GM12878 (cell line): ENCODE results near the gene SPRTN. TPM values are rescaled to one million over a fixed set of nuclear protein-coding genes. Genes with fewer than 3 reads are reported as not detected.

ENCODE experiments used
- ATAC-seq: fragments of 200-7000 bp; cut with Tn5 transposase; 3 replicates; pipeline ENCODE4 v1.9.1; 2020; ENCODE audit warnings: mild to moderate bottlenecking, moderate library complexity
- BruUV-seq: library from RNA; stranded (reverse); fragments of 400-500 nt; replicated peaks from 2 replicates; lab custom pipeline; 2021; lab: Mats Ljungman, UMichigan
- CTCF ChIA-PET: fragments of 300-600 bp; sonication (Branson Sonifier 250); formaldehyde crosslinking; extraction: SDS; loops from one replicate; lab custom pipeline; 2021; ENCODE audit warnings: inconsistent platforms; lab: Yijun Ruan, JAX
- POLR2A ChIA-PET: fragments of 350-600 bp; formaldehyde crosslinking; extraction: SDS; loops from one replicate; lab custom pipeline; 2021; ENCODE audit warnings: inconsistent platforms; lab: Charles Lee
- RAD21 ChIA-PET: fragments of 300-600 bp; sonication (Branson Sonifier 250); formaldehyde crosslinking; loops from one replicate; lab custom pipeline; 2023; ENCODE audit warnings: antibody characterized with exemption; ENCODE audit not compliant: unreplicated experiment; lab: Charles Lee
- SMC1A ChIA-PET: fragments of 300-600 bp; sonication (Branson Sonifier 250); formaldehyde crosslinking; loops from one replicate; lab custom pipeline; 2023; ENCODE audit not compliant: unreplicated experiment, uncharacterized antibody; lab: Charles Lee
- DNase-seq: peaks from one replicate; pipeline ENCODE4 v3.0.0-alpha.2; 2011; ENCODE audit warnings: low read depth, low spot score
- FAIRE-seq: peaks from 3 replicates; lab custom pipeline; 2011; peaks lifted over from hg19 to GRCh38; lab: Jason Lieb, UNC
- H2AFZ ChIP-seq: 2 replicates; pipeline ENCODE4 v1.6.0; 2011; ENCODE audit warnings: low read depth, low read length, control low read depth; ENCODE audit not compliant: control insufficient read depth
- H3K27ac ChIP-seq: 2 replicates; pipeline ENCODE4 v1.5.1; 2011; ENCODE audit warnings: control low read depth; ENCODE audit not compliant: control insufficient read depth, insufficient read depth
- H3K27me3 ChIP-seq, 2 experiments: replicated peaks in 1 of 2; 2 replicates each; pipeline versions ENCODE4 v1.6.0 to v1.6.1; 2011; ENCODE audit warnings: low read length in 1 of 2; ENCODE audit not compliant: control insufficient read depth in 2 of 2, insufficient read depth in 2 of 2
- H3K36me3 ChIP-seq, 2 experiments: 2 replicates each; pipeline ENCODE4 v1.5.1; 2011; ENCODE audit warnings: low read length in 1 of 2; ENCODE audit not compliant: control insufficient read depth in 2 of 2, insufficient read depth in 2 of 2
- H3K4me1 ChIP-seq: 2 replicates; pipeline ENCODE4 v1.6.1; 2011; ENCODE audit warnings: mild to moderate bottlenecking, low read length, moderate library complexity, mixed read lengths; ENCODE audit not compliant: control insufficient read depth, insufficient read depth
- H3K4me2 ChIP-seq: 2 replicates; pipeline ENCODE4 v1.6.0; 2011; ENCODE audit warnings: control low read depth; ENCODE audit not compliant: control insufficient read depth, insufficient read depth
- H3K4me3 ChIP-seq: fragments of 200-600 bp; sonication (generic); 2 replicates; pipeline ENCODE4 v1.5.1; 2016
- H3K79me2 ChIP-seq: 2 replicates; pipeline ENCODE4 v1.6.0; 2011; ENCODE audit warnings: low read length; ENCODE audit not compliant: control insufficient read depth, insufficient read depth
- H3K9ac ChIP-seq: 2 replicates; pipeline ENCODE4 v1.8.0; 2011; ENCODE audit warnings: low read length, control low read depth, mixed read lengths; ENCODE audit not compliant: control insufficient read depth, insufficient read depth
- H3K9me3 ChIP-seq: replicated peaks from 3 replicates; pipeline ENCODE4 v1.5.1; 2011; ENCODE audit warnings: mild to moderate bottlenecking, low read length; ENCODE audit not compliant: control insufficient read depth, insufficient read depth
- H4K20me1 ChIP-seq: 2 replicates; pipeline ENCODE4 v1.6.0; 2011; ENCODE audit not compliant: control insufficient read depth, insufficient read depth
- BCL11A ChIP-seq: IDR thresholded peaks from 2 replicates; pipeline ENCODE4 v1.6.1; 2011; ENCODE audit warnings: low read depth, low read length
- CHD1 ChIP-seq: IDR thresholded peaks from 2 replicates; pipeline ENCODE4 v1.6.1; 2012; ENCODE audit warnings: low read depth, low read length, improper control_type of control experiment
- CREB1 ChIP-seq: IDR thresholded peaks from 2 replicates; pipeline ENCODE4 v1.6.1; 2012; ENCODE audit warnings: low read depth, mild to moderate bottlenecking, inconsistent platforms
- ESRRA ChIP-seq: IDR thresholded peaks from 2 replicates; pipeline ENCODE4 v1.6.1; 2012; ENCODE audit warnings: mild to moderate bottlenecking, low read length, improper control_type of control experiment
- EZH2 ChIP-seq: IDR thresholded peaks from 2 replicates; pipeline ENCODE4 v1.6.1; 2012; ENCODE audit warnings: low read depth, mild to moderate bottlenecking, control low read depth, inconsistent platforms, low read length, borderline replicate concordance; ENCODE audit not compliant: control insufficient read depth
- FOXK2 ChIP-seq: fragments of 450-650 bp; IDR thresholded peaks from 2 replicates; pipeline ENCODE4 v1.6.1; 2017; ENCODE audit warnings: mild to moderate bottlenecking, moderate library complexity
- HDAC2 ChIP-seq: fragments of 200-600 bp; sonication (generic); IDR thresholded peaks from 2 replicates; pipeline ENCODE4 v1.6.1; 2017
- HDGF ChIP-seq: fragments of 450-650 bp; IDR thresholded peaks from 2 replicates; pipeline ENCODE4 v1.6.1; 2016; ENCODE audit warnings: antibody characterized with exemption
- IRF4 ChIP-seq: IDR thresholded peaks from 2 replicates; pipeline ENCODE4 v1.6.1; 2011; ENCODE audit warnings: low read depth, low read length
- KAT2A ChIP-seq: conservative IDR thresholded peaks from 2 replicates; pipeline ENCODE4 v1.6.1; 2011; ENCODE audit warnings: low read depth, low read length; ENCODE audit not compliant: control insufficient read depth
- NFYA ChIP-seq: IDR thresholded peaks from 2 replicates; pipeline ENCODE4 v1.6.1; 2011; ENCODE audit warnings: low read depth, mild to moderate bottlenecking, low read length, improper control_type of control experiment, borderline replicate concordance
- PML ChIP-seq: IDR thresholded peaks from 2 replicates; pipeline ENCODE4 v1.6.1; 2012; ENCODE audit warnings: low read length, inconsistent platforms
- RELB ChIP-seq: fragments of 450-650 bp; IDR thresholded peaks from 2 replicates; pipeline ENCODE4 v1.6.1; 2017; ENCODE audit warnings: low read depth, mild to moderate bottlenecking, moderate library complexity
- REST ChIP-seq: IDR thresholded peaks from 2 replicates; pipeline ENCODE4 v1.6.1; 2012; ENCODE audit warnings: mild to moderate bottlenecking, low read depth, low read length
- TBL1XR1 ChIP-seq: IDR thresholded peaks from 2 replicates; pipeline ENCODE4 v1.6.1; 2012; ENCODE audit warnings: low read depth, low read length, improper control_type of control experiment
- WGBS: methylation state at CpG from one replicate; pipeline ENCODE4 v1.1.6; 2016; ENCODE audit warnings: low lambda C conversion rate; ENCODE audit not compliant: insufficient replicate concordance, insufficient coverage; ENCODE audit errors: missing lambda C conversion rate; 5-methylcytosine and 5-hydroxymethylcytosine counted together
- in situ Hi-C: fragments of 300-500 bp; cut with MboI; formaldehyde crosslinking; loops from 9 replicates; pipeline ENCODE4 v1.14.3; 2018; ENCODE audit warnings: mixed read lengths
- intact Hi-C: fragments of 100-400 bp; cut with micrococcal nuclease; formaldehyde crosslinking; loops from one replicate; pipeline ENCODE4 v1.14.2; 2022; ENCODE audit not compliant: unreplicated experiment
- polyA plus RNA-seq, 11 experiments: library from polyadenylated mRNA; depleted of rRNA in 4 of 11; unstranded in 6 of 11; stranded (reverse) in 5 of 11; fragments of >200 nt; fragmentation: Nextera tagmentation in 4 of 11; fragmentation: Illumina TruSeq in 1 of 11; extraction: Ambion mirVana in 4 of 11; extraction: Trizol in 1 of 11; gene quantifications; 1 replicate in 1 of 11; 2 replicates in 10 of 11; pipeline versions ENCODE4 v1.2.1 to v1.2.3, GENCODE V29; 2011 to 2016; ENCODE audit warnings: inconsistent platforms in 2 of 11, missing spikeins in 2 of 11, low read depth in 1 of 11
- total RNA-seq, 4 experiments: library from RNA; depleted of rRNA in 3 of 4; stranded (reverse); fragments of >200 nt in 3 of 4; fragmentation: Illumina TruSeq in 1 of 4; extraction: Trizol in 1 of 4; gene quantifications; 2 replicates each; pipeline versions ENCODE4 v1.2.1 to v1.2.3, GENCODE V29; 2013 to 2021

Gene SPRTN
- total and polyA plus RNA-seq, 10 of the 15 experiments (the other 5 are each of a cell fraction or from before 2014, with no cell fraction given) = 4.4 to 16.5 (median 12.1) TPM

- Histone ChIP-seq H3K4me1 (peaks cover 8% of the 10 kb centered on the region; the same call in 1 of the 2 replicates), H3K27me3 (no peaks in the 10 kb centered on the region), H3K36me3 (no peaks in the 10 kb centered on the region), H2AFZ (no peak overlapping the region), H4K20me1 (no peaks in the 10 kb centered on the region), H3K79me2 (no peaks in the 10 kb centered on the region), H3K27ac (no peak overlapping the region), H3K9me3 (no peaks in the 10 kb centered on the region), H3K4me3 (no peak overlapping the region), H3K9ac (no peak overlapping the region), H3K4me2 (no peak overlapping the region)
- RAD21 ChIA-PET = no interaction called here
- FAIRE-seq = no peak
- no peak for ATAC-seq
- intact Hi-C loops (no loop called here), in situ Hi-C loops (no loop called here)
- SMC1A ChIA-PET = interaction anchor here (0.6 kb wide), 1 partner anchor 51 kb away, joined by 4 read pairs; no protein-coding TSS in a partner anchor
- no peak for DNase-seq
- BruUV-seq = no TSS peak
- CTCF ChIA-PET = interaction anchor here (0.6 kb wide), 1 partner anchor 11 kb away, joined by 3 read pairs; the partner anchor contains the start of gene EXOC8
- no peak for TF ChIP-seq HDGF
- TF ChIP-seq RELB = no peak
- WGBS = 92% methylated on average over 1 of the region's 1 CpG
- POLR2A ChIA-PET = no interaction called here
Observed at GRCh38 chr1:231326248-231326647, 11.8 kb upstream of the SPRTN start.

- peaks cover 8% of the 10 kb centered on the region; the same call in 1 of the 2 replicates for H3K4me1 ChIP-seq
- TF ChIP-seq REST (no peak), KAT2A (no peak), IRF4 (no peak), BCL11A (no peak), FOXK2 (no peak), PML (no peak), HDAC2 (no peak), CHD1 (no peak), EZH2 (no peak), CREB1 (no peak), NFYA (no peak), ESRRA (no peak), TBL1XR1 (no peak)
Observed at GRCh38 chr1:231327617-231328016, 10.5 kb upstream of the SPRTN start.

More at GRCh38 chr1:231327617-231328016, 10.5 kb upstream of the SPRTN start:
- DNase-seq (no peak), FAIRE-seq (no peak), ATAC-seq (no peak)
- in situ Hi-C loops = no loop called here
- no peak overlapping the region for H3K4me2 ChIP-seq
- intact Hi-C loops = no loop called here
- ChIA-PET CTCF (no interaction called here), SMC1A (no interaction called here), POLR2A (no interaction called here), RAD21 (no interaction called here)
- no peak overlapping the region for H3K27ac ChIP-seq
- no peaks in the 10 kb centered on the region for H4K20me1 ChIP-seq
- H3K27me3 ChIP-seq = no peaks in the 10 kb centered on the region
- peaks cover 3% of the 10 kb centered on the region; the same call in 1 of the 2 replicates for H3K79me2 ChIP-seq
- no peaks in the 10 kb centered on the region for H3K9me3 ChIP-seq
- no peaks in the 10 kb centered on the region for H3K36me3 ChIP-seq
- BruUV-seq = no TSS peak
- H2AFZ ChIP-seq = no peak overlapping the region
- WGBS = 86% methylated on average over 5 of the region's 5 CpGs
- no peak overlapping the region for H3K4me3 ChIP-seq
- H3K9ac ChIP-seq = no peak overlapping the region
